Trophoblast cell (in vitro differentiated cells and primary cell): ENCODE measurements around the gene MRC2.

Experiments used
- DNase-seq, 2 donors: peaks; one replicate each; pipeline ENCODE4 v3.0.0-alpha.2; 2016
- H2AFZ ChIP-seq: 2 replicates; pipeline ENCODE4 v1.6.1; 2013; ENCODE audit warnings: low read length, moderate library complexity, mild to moderate bottlenecking; ENCODE audit not compliant: insufficient read depth, poor library complexity
- H2AK5ac ChIP-seq: 2 replicates; pipeline ENCODE4 v1.6.1; 2013; ENCODE audit warnings: mild to moderate bottlenecking, low read length
- H2BK120ac ChIP-seq: 2 replicates; pipeline ENCODE4 v1.6.1; 2013; ENCODE audit warnings: low read length, mild to moderate bottlenecking, moderate library complexity; ENCODE audit not compliant: insufficient read depth, poor library complexity
- H2BK12ac ChIP-seq: 2 replicates; pipeline ENCODE4 v1.6.1; 2013; ENCODE audit warnings: mild to moderate bottlenecking, low read length, moderate library complexity
- H2BK5ac ChIP-seq: 2 replicates; pipeline ENCODE4 v1.6.1; 2013; ENCODE audit warnings: low read length, low read depth, moderate library complexity, mild to moderate bottlenecking; ENCODE audit not compliant: poor library complexity
- H3K14ac ChIP-seq: 2 replicates; pipeline ENCODE4 v1.6.1; 2013; ENCODE audit warnings: mild to moderate bottlenecking, low read length
- H3K18ac ChIP-seq: 2 replicates; pipeline ENCODE4 v1.6.1; 2013; ENCODE audit warnings: mild to moderate bottlenecking, low read length
- H3K23ac ChIP-seq: 2 replicates; pipeline ENCODE4 v1.6.1; 2013; ENCODE audit warnings: low read length
- H3K27ac ChIP-seq: 2 replicates; pipeline ENCODE4 v1.5.1; 2013; ENCODE audit warnings: low read depth, mild to moderate bottlenecking, inconsistent platforms, low read length, moderate library complexity
- H3K27me3 ChIP-seq: 2 replicates; pipeline ENCODE4 v1.6.1; 2013; ENCODE audit warnings: inconsistent platforms, mild to moderate bottlenecking, low read length, moderate library complexity; ENCODE audit not compliant: insufficient read depth
- H3K36me3 ChIP-seq, 2 experiments: 1 replicate in 1 of 2; 2 replicates in 1 of 2; pipeline ENCODE4 v1.6.1; 2013; ENCODE audit warnings: low read length in 2 of 2, mild to moderate bottlenecking in 2 of 2, moderate library complexity in 1 of 2; ENCODE audit not compliant: insufficient read depth in 2 of 2, control insufficient read depth in 1 of 2
- H3K4ac ChIP-seq: 2 replicates; pipeline ENCODE4 v1.6.1; 2013; ENCODE audit warnings: low read depth, mild to moderate bottlenecking, low read length, moderate library complexity
- H3K4me1 ChIP-seq, 2 experiments: 1 replicate in 1 of 2; 2 replicates in 1 of 2; pipeline ENCODE4 v1.6.1; 2013; ENCODE audit warnings: low read length in 2 of 2, mild to moderate bottlenecking in 2 of 2, moderate library complexity in 1 of 2; ENCODE audit not compliant: insufficient read depth in 2 of 2, control insufficient read depth in 1 of 2
- H3K4me2 ChIP-seq: 2 replicates; pipeline ENCODE4 v1.6.1; 2013; ENCODE audit warnings: inconsistent platforms, mild to moderate bottlenecking, low read length, moderate library complexity
- H3K4me3 ChIP-seq: 2 replicates; pipeline ENCODE4 v1.5.1; 2013; ENCODE audit warnings: mild to moderate bottlenecking, low read depth, low read length, inconsistent platforms
- H3K79me1 ChIP-seq: one replicate; pipeline ENCODE4 v1.6.1; 2013; ENCODE audit warnings: low read length
- H3K79me2 ChIP-seq: 2 replicates; pipeline ENCODE4 v1.6.1; 2013; ENCODE audit warnings: low read length, mild to moderate bottlenecking; ENCODE audit not compliant: control insufficient read depth, insufficient read depth, poor library complexity
- H3K9ac ChIP-seq: 2 replicates; pipeline ENCODE4 v1.6.1; 2013; ENCODE audit warnings: mild to moderate bottlenecking, low read length
- H3K9me3 ChIP-seq: 2 replicates; pipeline ENCODE4 v1.6.1; 2013; ENCODE audit warnings: low read depth, mild to moderate bottlenecking, control low read depth, inconsistent platforms, low read length; ENCODE audit not compliant: insufficient read depth
- H4K12ac ChIP-seq: 2 replicates; pipeline ENCODE4 v1.6.1; 2013; ENCODE audit warnings: low read depth, mild to moderate bottlenecking, low read length, moderate library complexity
- H4K8ac ChIP-seq: 2 replicates; pipeline ENCODE4 v1.6.1; 2013; ENCODE audit warnings: low read depth, mild to moderate bottlenecking, low read length, moderate library complexity
- H4K91ac ChIP-seq: one replicate; pipeline ENCODE4 v1.6.1; 2013; ENCODE audit warnings: low read depth, mild to moderate bottlenecking, low read length, moderate library complexity
- WGBS: extraction: QIAGEN DNeasy Blood & Tissue Kit; methylation state at CpG from one replicate; pipeline ENCODE4 v1.1.7; 2013; ENCODE audit warnings: missing lambda C conversion rate; ENCODE audit not compliant: insufficient read length, insufficient coverage; ENCODE audit errors: extremely low coverage; 5-methylcytosine and 5-hydroxymethylcytosine counted together

Gene MRC2

DNA sequence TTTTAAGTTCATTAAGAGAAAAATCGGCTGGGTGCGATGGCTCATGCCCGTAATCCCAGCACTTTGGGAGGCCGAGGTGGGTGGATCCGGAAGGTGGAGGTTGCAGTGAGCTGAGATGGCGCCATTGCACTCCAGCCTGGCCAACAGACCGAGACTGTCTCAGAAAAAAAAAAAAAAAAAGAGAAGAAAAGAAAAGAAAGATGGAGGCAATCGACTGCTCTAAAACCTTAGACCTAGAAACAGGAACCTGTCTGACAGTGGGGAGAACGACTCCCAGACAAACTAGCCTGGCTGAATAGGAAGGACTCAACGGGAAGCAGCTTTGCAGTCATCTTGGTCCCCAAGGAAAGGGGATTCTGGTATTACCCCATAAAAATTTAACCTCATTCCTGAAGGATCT, 13.7 kb downstream of the MRC2 start:
- no peaks in the 10 kb centered on the region for H3K79me2 ChIP-seq
- no peak overlapping the region for H3K14ac ChIP-seq
- no peak overlapping the region for H4K91ac ChIP-seq
- H2BK5ac ChIP-seq, result no peak overlapping the region
- H3K79me1 ChIP-seq, result no peaks in the 10 kb centered on the region
- no peak overlapping the region for H3K18ac ChIP-seq
- H2BK12ac ChIP-seq, result no peak overlapping the region
- H3K27ac ChIP-seq, result no peak overlapping the region
- H3K23ac ChIP-seq, result no peak overlapping the region
- H3K9me3 ChIP-seq, result no peaks in the 10 kb centered on the region
- H3K4me3 ChIP-seq, result no peak overlapping the region
- H4K8ac ChIP-seq, result no peak overlapping the region
- no peak overlapping the region for H2AFZ ChIP-seq
- H4K12ac ChIP-seq, result no peak overlapping the region
- H3K4me2 ChIP-seq, result no peak overlapping the region
- H3K27me3 ChIP-seq, result no peaks in the 10 kb centered on the region
- no peak overlapping the region for H2AK5ac ChIP-seq
- no peak overlapping the region for H3K4ac ChIP-seq
- WGBS, result no CpG with 5 or more reads among the region's 10 CpGs
- DNase-seq, result no peak
- no peaks in the 10 kb centered on the region for H3K4me1 ChIP-seq
- H2BK120ac ChIP-seq, result no peak overlapping the region
- H3K9ac ChIP-seq, result no peak overlapping the region
- H3K36me3 ChIP-seq, result peaks cover 0 to 6% of the 10 kb centered on the region in 2 experiments

DNA sequence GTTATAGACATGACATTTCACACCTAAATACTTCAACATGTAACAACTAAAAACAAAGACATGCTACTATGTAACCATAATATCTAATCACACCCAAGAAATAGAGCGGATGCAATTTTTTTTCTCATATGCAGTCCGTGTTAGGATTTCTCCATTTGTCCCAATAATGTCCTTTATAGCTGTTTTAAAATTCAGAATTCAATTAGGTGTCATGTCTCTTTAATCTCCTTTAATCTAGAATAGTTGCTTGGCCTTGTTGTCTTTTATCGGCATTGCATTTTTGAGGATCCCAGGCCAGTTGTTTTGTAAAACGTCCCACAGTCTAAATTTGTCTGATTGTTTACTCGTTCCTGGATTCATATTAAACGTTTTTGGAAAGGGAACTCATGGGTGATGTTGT, 14.5 kb downstream of the MRC2 start:
- no CpG with 5 or more reads among the region's 6 CpGs for WGBS
- Histone ChIP-seq H3K79me2 (no peaks in the 10 kb centered on the region), H3K36me3 (peaks cover 0 to 3% of the 10 kb centered on the region in 2 experiments), H3K4me2 (no peak overlapping the region), H4K91ac (no peak overlapping the region), H3K18ac (no peak overlapping the region), H3K14ac (no peak overlapping the region), H3K4me1 (no peaks in the 10 kb centered on the region), H4K8ac (no peak overlapping the region), H3K27me3 (no peaks in the 10 kb centered on the region), H3K79me1 (no peaks in the 10 kb centered on the region), H2AK5ac (no peak overlapping the region), H3K9ac (no peak overlapping the region), H2BK5ac (no peak overlapping the region), H2AFZ (no peak overlapping the region), H2BK120ac (no peak overlapping the region), H3K23ac (no peak overlapping the region), H3K4me3 (no peak overlapping the region), H4K12ac (no peak overlapping the region), H3K9me3 (no peaks in the 10 kb centered on the region), H3K27ac (no peak overlapping the region), H3K4ac (no peak overlapping the region), H2BK12ac (no peak overlapping the region)
- no peak for DNase-seq

DNA sequence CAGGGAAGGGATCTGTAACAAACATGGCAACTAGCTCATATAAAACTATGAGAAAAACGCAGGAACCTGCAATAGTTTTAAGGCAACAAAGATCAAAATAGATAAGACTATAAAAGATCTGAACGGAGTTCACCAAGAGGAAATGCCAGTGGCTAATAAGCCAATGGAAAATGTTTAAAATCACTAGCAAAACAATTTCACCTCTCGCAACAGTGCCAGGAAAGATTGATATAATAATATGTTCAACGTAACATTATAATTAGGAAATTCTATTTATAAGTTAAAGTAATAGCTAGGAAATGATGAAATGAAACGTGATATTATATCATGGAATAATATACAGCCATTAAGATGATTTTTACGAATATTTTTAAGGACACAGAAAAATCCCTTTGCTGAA, 16.0 kb downstream of the MRC2 start:
- no peak overlapping the region for H3K4me2 ChIP-seq
- DNase-seq, result no peak
- H3K4me1 ChIP-seq, result no peaks in the 10 kb centered on the region
- no CpG with 5 or more reads among the region's 6 CpGs for WGBS
- H3K27ac ChIP-seq, result no peak overlapping the region
- no peak overlapping the region for H3K14ac ChIP-seq
- no peak overlapping the region for H3K23ac ChIP-seq
- H4K8ac ChIP-seq, result no peak overlapping the region
- H3K9me3 ChIP-seq, result peaks cover 2% of the 10 kb centered on the region
- H3K79me2 ChIP-seq, result no peaks in the 10 kb centered on the region
- H2AK5ac ChIP-seq, result no peak overlapping the region
- no peak overlapping the region for H3K18ac ChIP-seq
- H2BK120ac ChIP-seq, result no peak overlapping the region
- H3K27me3 ChIP-seq, result no peaks in the 10 kb centered on the region
- H3K79me1 ChIP-seq, result no peaks in the 10 kb centered on the region
- no peak overlapping the region for H4K12ac ChIP-seq
- H2BK5ac ChIP-seq, result no peak overlapping the region
- peaks cover 0 to 5% of the 10 kb centered on the region in 2 experiments for H3K36me3 ChIP-seq
- no peak overlapping the region for H3K9ac ChIP-seq
- no peak overlapping the region for H4K91ac ChIP-seq
- no peak overlapping the region for H3K4me3 ChIP-seq
- H2BK12ac ChIP-seq, result no peak overlapping the region
- H3K4ac ChIP-seq, result no peak overlapping the region
- H2AFZ ChIP-seq, result no peak overlapping the region

DNA sequence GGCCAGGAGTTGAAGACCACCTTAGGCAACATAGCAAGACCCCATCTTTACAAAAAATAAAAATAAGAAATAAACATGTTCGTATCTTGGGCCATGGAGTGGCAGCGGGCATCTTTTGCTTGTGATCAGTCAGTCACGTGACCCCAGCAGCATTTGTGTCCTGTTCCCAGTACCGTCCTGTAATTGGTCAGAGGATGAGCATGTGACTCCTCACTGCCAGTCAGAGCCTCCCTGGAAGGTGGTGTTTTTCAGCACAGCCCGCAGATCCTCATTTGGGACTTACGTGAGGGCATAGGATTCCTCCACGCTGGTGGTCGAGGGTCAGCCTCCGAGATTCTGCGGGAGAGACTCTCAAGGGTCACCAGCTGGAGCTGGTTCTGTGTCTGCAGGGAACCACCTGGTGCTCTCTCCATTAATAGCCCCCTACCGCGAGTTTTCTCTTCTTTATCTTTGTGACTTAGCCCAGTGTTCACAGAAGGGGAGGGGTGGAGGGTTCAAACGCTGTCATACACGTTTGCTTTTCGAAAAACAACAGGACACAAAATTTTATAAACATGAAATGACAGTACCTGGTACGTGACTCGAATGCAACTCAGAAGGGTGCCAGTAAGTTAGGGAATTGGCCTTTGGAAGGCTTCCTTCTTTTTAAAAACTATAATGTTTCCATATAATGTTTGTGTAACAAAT, 17.2 kb downstream of the MRC2 start:
- H3K9ac ChIP-seq, result no peak overlapping the region
- no peak overlapping the region for H3K4ac ChIP-seq
- peaks cover 2% of the 10 kb centered on the region for H3K9me3 ChIP-seq
- H2BK120ac ChIP-seq, result no peak overlapping the region
- H3K79me1 ChIP-seq, result no peaks in the 10 kb centered on the region
- peak; percentile 69 to 84 for DNase-seq
- no peak overlapping the region for H2BK12ac ChIP-seq
- peaks cover 2 to 5% of the 10 kb centered on the region in 2 experiments for H3K36me3 ChIP-seq
- H2AFZ ChIP-seq, result no peak overlapping the region
- no peak overlapping the region for H3K4me3 ChIP-seq
- no CpG with 5 or more reads among the region's 17 CpGs for WGBS
- no peak overlapping the region for H3K27ac ChIP-seq
- H3K79me2 ChIP-seq, result no peaks in the 10 kb centered on the region
- H4K8ac ChIP-seq, result no peak overlapping the region
- no peak overlapping the region for H3K23ac ChIP-seq
- no peaks in the 10 kb centered on the region for H3K4me1 ChIP-seq
- no peak overlapping the region for H4K12ac ChIP-seq
- no peak overlapping the region for H4K91ac ChIP-seq
- no peak overlapping the region for H3K18ac ChIP-seq
- H3K4me2 ChIP-seq, result no peak overlapping the region
- no peak overlapping the region for H2BK5ac ChIP-seq
- H2AK5ac ChIP-seq, result no peak overlapping the region
- H3K14ac ChIP-seq, result no peak overlapping the region
- no peaks in the 10 kb centered on the region for H3K27me3 ChIP-seq
